ENCODE measurements around the gene ZFPM1.

DNA sequence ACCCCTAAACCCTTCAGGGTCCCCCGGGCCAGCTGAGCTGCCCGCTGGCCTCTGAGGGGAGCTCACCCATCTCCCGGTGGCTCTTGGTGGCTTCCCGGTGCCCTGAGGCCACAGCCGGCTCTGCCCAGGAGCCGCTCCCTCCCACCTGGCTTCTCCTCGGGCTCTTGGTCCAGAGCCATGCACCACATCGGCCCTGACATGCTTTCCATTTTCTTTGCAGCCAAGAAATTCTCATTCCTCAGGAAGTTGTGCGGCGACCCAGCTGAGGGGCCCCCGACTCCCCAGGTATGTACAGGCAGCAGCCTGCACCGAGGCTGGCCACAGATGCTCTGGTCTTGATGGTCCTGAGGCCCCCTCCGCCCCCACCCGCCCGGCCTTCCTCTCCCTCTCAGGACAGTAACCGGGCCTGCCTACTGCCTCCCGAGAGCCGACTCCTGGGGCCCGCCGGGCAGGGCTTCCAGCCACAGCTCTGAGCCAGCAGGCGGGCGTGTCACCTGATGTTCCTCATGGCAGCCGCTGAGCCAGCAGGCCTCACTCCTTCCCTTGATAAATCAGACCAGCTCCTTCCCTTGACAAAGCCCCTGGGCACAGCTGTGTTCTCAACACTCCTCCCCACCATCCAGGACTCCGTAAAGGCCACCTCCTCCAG lies 28.4 kb upstream of the ZFPM1 start:
- no peak for TF ChIP-seq POLR2A (IDR thresholded peaks at IDR 0.05; ENCODE audit: borderline replicate concordance, extremely low read depth, insufficient read depth, insufficient read length)
- TF ChIP-seq, protein P1, sequence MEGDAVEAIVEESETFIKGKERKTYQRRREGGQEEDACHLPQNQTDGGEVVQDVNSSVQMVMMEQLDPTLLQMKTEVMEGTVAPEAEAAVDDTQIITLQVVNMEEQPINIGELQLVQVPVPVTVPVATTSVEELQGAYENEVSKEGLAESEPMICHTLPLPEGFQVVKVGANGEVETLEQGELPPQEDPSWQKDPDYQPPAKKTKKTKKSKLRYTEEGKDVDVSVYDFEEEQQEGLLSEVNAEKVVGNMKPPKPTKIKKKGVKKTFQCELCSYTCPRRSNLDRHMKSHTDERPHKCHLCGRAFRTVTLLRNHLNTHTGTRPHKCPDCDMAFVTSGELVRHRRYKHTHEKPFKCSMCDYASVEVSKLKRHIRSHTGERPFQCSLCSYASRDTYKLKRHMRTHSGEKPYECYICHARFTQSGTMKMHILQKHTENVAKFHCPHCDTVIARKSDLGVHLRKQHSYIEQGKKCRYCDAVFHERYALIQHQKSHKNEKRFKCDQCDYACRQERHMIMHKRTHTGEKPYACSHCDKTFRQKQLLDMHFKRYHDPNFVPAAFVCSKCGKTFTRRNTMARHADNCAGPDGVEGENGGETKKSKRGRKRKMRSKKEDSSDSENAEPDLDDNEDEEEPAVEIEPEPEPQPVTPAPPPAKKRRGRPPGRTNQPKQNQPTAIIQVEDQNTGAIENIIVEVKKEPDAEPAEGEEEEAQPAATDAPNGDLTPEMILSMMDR (IDR thresholded peaks at IDR 0.05 in 2 of 3, conservative IDR thresholded peaks at IDR 0.05 in 1 of 3; ENCODE audit: borderline replicate concordance in 1 of 3, insufficient read depth in 1 of 3, low read depth in 2 of 3, low read length in 2 of 3), result no peak
- no peak for TF ChIP-seq RAD21 (IDR thresholded peaks at IDR 0.05; ENCODE audit: low read depth)

Measured in HCT116 (cell line).